ENCODE measurements around the gene SON.

The SON gene

GRCh38 chr21:33543505-33544129, 779 bp downstream of the SON start:
- no peak for DNase-seq

GRCh38 chr21:33544451-33545195, 1.8 kb downstream of the SON start:
- DNase-seq, result no peak

GRCh38 chr21:33546086-33546485, 3.2 kb downstream of the SON start:
- no peak for DNase-seq

GRCh38 chr21:33549848-33550771, 7.3 kb downstream of the SON start:
- DNase-seq, result no peak

- no peak for DNase-seq
These were observed 8.2 kb downstream of the SON start for GRCh38 chr21:33550772-33551660.

GRCh38 chr21:33551664-33552063, 8.8 kb downstream of the SON start:
- no peak for DNase-seq

GRCh38 chr21:33552093-33552998, 9.5 kb downstream of the SON start:
- DNase-seq, result no peak

GRCh38 chr21:33552999-33553598, 10.3 kb downstream of the SON start:
- no peak for DNase-seq

- no peak for DNase-seq
These were observed 11.6 kb downstream of the SON start for GRCh38 chr21:33554236-33554981.

GRCh38 chr21:33554982-33555344, 12.1 kb downstream of the SON start:
- no peak for DNase-seq

- no peak for DNase-seq
These were observed 14.6 kb downstream of the SON start for GRCh38 chr21:33557447-33557846.

GRCh38 chr21:33558777-33559421, 16.1 kb downstream of the SON start:
- DNase-seq, result no peak

GRCh38 chr21:33559813-33560212, 17.0 kb downstream of the SON start:
- DNase-seq, result no peak

- no peak for DNase-seq
These were observed 18.1 kb downstream of the SON start for GRCh38 chr21:33560965-33561364.

- DNase-seq, result no peak
These were observed 18.5 kb downstream of the SON start for GRCh38 chr21:33561373-33561772.

- no peak for DNase-seq
These were observed 19.6 kb downstream of the SON start for GRCh38 chr21:33562389-33562788.

- DNase-seq, result no peak
These were observed 23.7 kb downstream of the SON start for GRCh38 chr21:33566514-33566913.

GRCh38 chr21:33567914-33568313, 25.1 kb downstream of the SON start:
- no peak for DNase-seq

- no peak for DNase-seq
These were observed 25.6 kb downstream of the SON start for GRCh38 chr21:33568448-33568847.

- no peak for DNase-seq
These were observed 27.2 kb downstream of the SON start for GRCh38 chr21:33569991-33570390.

Measured in fibroblast of skin of scalp (primary cell).